CD4-positive, alpha-beta memory T cell (primary cell): ENCODE data around the gene C22orf23. TPM values are rescaled to one million over a fixed set of nuclear protein-coding genes. Genes with fewer than 3 reads are reported as not detected.

ENCODE experiments used
- CTCF ChIA-PET: fragments of 350-600 bp; sonication (Branson Sonifier 250); formaldehyde crosslinking; loops from one replicate; lab custom pipeline; 2021; ENCODE audit warnings: inconsistent platforms; ENCODE audit not compliant: partially characterized antibody; lab: Charles Lee
- POLR2A ChIA-PET: fragments of 350-600 bp; sonication (Branson Sonifier 250); formaldehyde crosslinking; loops from one replicate; lab custom pipeline; 2021; ENCODE audit not compliant: partially characterized antibody; lab: Charles Lee
- DNase-seq, 5 donors: peaks; one replicate each; pipeline versions ENCODE4 v3.0.0 to v3.0.0-alpha.2; 2020 to 2022; ENCODE audit warnings: mixed read lengths in 1 of 5
- H3K27ac ChIP-seq: one replicate; pipeline ENCODE4 v1.7.0; 2013; ENCODE audit warnings: low read depth, low read length
- H3K27me3 ChIP-seq: 2 replicates; pipeline ENCODE4 v1.7.0; 2013; ENCODE audit warnings: mild to moderate bottlenecking, low read length, moderate library complexity; ENCODE audit not compliant: insufficient read depth
- H3K36me3 ChIP-seq: 2 replicates; pipeline ENCODE4 v1.7.0; 2013; ENCODE audit warnings: mild to moderate bottlenecking, low read length, moderate library complexity; ENCODE audit not compliant: insufficient read depth
- H3K4me1 ChIP-seq: 2 replicates; pipeline ENCODE4 v1.7.0; 2013; ENCODE audit warnings: mild to moderate bottlenecking, low read length, moderate library complexity; ENCODE audit not compliant: insufficient read depth
- H3K4me3 ChIP-seq, 2 donors: one replicate each; pipeline ENCODE4 v1.7.0; 2013; ENCODE audit warnings: low read length in 2 of 2, mild to moderate bottlenecking in 1 of 2
- H3K9me3 ChIP-seq, 2 donors: one replicate each; pipeline ENCODE4 v1.7.0; 2013; ENCODE audit warnings: low read length in 2 of 2, control low read depth in 1 of 2; ENCODE audit not compliant: control insufficient read depth in 1 of 2
- H3K27ac Mint-ChIP-seq, 7 donors: one replicate each; pipeline ENCODE4 v1.8.0; 2020 to 2021; ENCODE audit warnings: mixed read lengths in 7 of 7, mild to moderate bottlenecking in 6 of 7, inconsistent platforms in 3 of 7, moderate library complexity in 3 of 7
- H3K27me3 Mint-ChIP-seq, 2 donors: one replicate each; pipeline ENCODE4 v1.8.0; 2020 to 2021; ENCODE audit warnings: mixed read lengths in 2 of 2
- H3K36me3 Mint-ChIP-seq, 2 donors: one replicate each; pipeline ENCODE4 v1.8.0; 2020 to 2021; ENCODE audit warnings: mixed read lengths in 2 of 2, inconsistent platforms in 1 of 2, mild to moderate bottlenecking in 1 of 2
- H3K4me1 Mint-ChIP-seq, 4 donors: one replicate each; pipeline ENCODE4 v1.8.0; 2020 to 2021; ENCODE audit warnings: mixed read lengths in 4 of 4, mild to moderate bottlenecking in 1 of 4
- H3K4me3 Mint-ChIP-seq, 8 donors: one replicate each; pipeline ENCODE4 v1.8.0; 2020 to 2021; ENCODE audit warnings: mixed read lengths in 8 of 8, mild to moderate bottlenecking in 7 of 8, moderate library complexity in 6 of 8, inconsistent platforms in 3 of 8
- H3K9me3 Mint-ChIP-seq, 8 donors: one replicate each; pipeline ENCODE4 v1.8.0; 2020 to 2021; ENCODE audit warnings: mixed read lengths in 8 of 8, mild to moderate bottlenecking in 5 of 8, inconsistent platforms in 3 of 8, moderate library complexity in 1 of 8
- intact Hi-C: fragments of 100-400 bp; cut with micrococcal nuclease; formaldehyde crosslinking; loops from one replicate; pipeline ENCODE4 v1.15.1; 2023
- polyA plus RNA-seq, 2 donors: library from polyadenylated mRNA; unstranded; fragments of 300-500 nt; fragmentation: Illumina TruSeq; gene quantifications; one replicate each; pipeline ENCODE4 v1.2.3, GENCODE V29; 2021
- total RNA-seq, 2 experiments: library from RNA; stranded (reverse); gene quantifications; one replicate each; pipeline ENCODE4 v1.2.3, GENCODE V29; 2021

The C22orf23 gene
- total and polyA plus RNA-seq, 4 experiments from 2014 or later = not detected

- no peaks in the 10 kb centered on the region for H3K9me3 ChIP-seq
- H3K4me1 ChIP-seq = peaks cover 11% of the 10 kb centered on the region
- H3K27ac ChIP-seq = no peak overlapping the region
- no peak overlapping the region for H3K4me3 ChIP-seq
- intact Hi-C loops = no loop called here
- H3K27me3 ChIP-seq = no peaks in the 10 kb centered on the region
- no peak overlapping the region for H3K27ac Mint-ChIP-seq
- ChIA-PET POLR2A (interaction anchor here (1.5 kb wide), 1 partner anchor 24 kb away, joined by 6 read pairs; the partner anchor contains the start of gene MICALL1), CTCF (interaction anchor here (1.2 to 5.5 kb wide), 5 partner anchors 18 to 113 kb away, joined by 4 to 42 read pairs (median 8); partner anchors contain the start of gene MICALL1)
- peaks cover 0 to 2% (median 0%) of the 10 kb centered on the region in 8 donors for H3K9me3 Mint-ChIP-seq
- no peaks in the 10 kb centered on the region for H3K27me3 Mint-ChIP-seq
- H3K4me1 Mint-ChIP-seq = peaks cover 7 to 13% (median 8%) of the 10 kb centered on the region in 4 donors
- H3K4me3 Mint-ChIP-seq = no peak overlapping the region
- peaks cover 11 to 39% of the 10 kb centered on the region in 2 donors for H3K36me3 Mint-ChIP-seq
- peaks cover 13% of the 10 kb centered on the region for H3K36me3 ChIP-seq
- no peak for DNase-seq
Observed at GRCh38 chr22:37930270-37930951, 23.0 kb downstream of the C22orf23 start.

GRCh38 chr22:37929390-37929789, 24.0 kb downstream of the C22orf23 start:
- peaks cover 14 to 45% of the 10 kb centered on the region in 2 donors for H3K36me3 Mint-ChIP-seq
- POLR2A ChIA-PET = no interaction called here

GRCh38 chr22:37927637-37927936, 25.8 kb downstream of the C22orf23 start:
- H3K27ac Mint-ChIP-seq = no peak overlapping the region
- H3K4me3 ChIP-seq = no peak overlapping the region
- no peaks in the 10 kb centered on the region for H3K4me1 ChIP-seq
- H3K27me3 Mint-ChIP-seq = no peaks in the 10 kb centered on the region
- intact Hi-C loops = no loop called here
- H3K9me3 ChIP-seq = no peaks in the 10 kb centered on the region
- CTCF ChIA-PET = interaction anchor here (0.6 kb wide), 1 partner anchor 8 kb away, joined by 3 read pairs; no protein-coding TSS in a partner anchor
- DNase-seq = no peak
- H3K36me3 Mint-ChIP-seq = peaks cover 18 to 45% of the 10 kb centered on the region in 2 donors
- peaks cover 0 to 3% (median 0%) of the 10 kb centered on the region in 4 donors for H3K4me1 Mint-ChIP-seq
- H3K36me3 ChIP-seq = peaks cover 13% of the 10 kb centered on the region
- POLR2A ChIA-PET = interaction anchor here (0.7 to 1.2 kb wide), 2 partner anchors 21 to 84 kb away, joined by 3 read pairs; partner anchors contain the start of genes ANKRD54 and MICALL1
- H3K4me3 Mint-ChIP-seq = no peak overlapping the region
- H3K27ac ChIP-seq = no peak overlapping the region
- H3K9me3 Mint-ChIP-seq = peaks cover 0 to 2% (median 0%) of the 10 kb centered on the region in 8 donors
- H3K27me3 ChIP-seq = no peaks in the 10 kb centered on the region

More at GRCh38 chr22:37929390-37929789, 24.0 kb downstream of the C22orf23 start:
- Histone ChIP-seq H3K27ac (no peak overlapping the region), H3K4me3 (no peak overlapping the region), H3K9me3 (no peaks in the 10 kb centered on the region), H3K36me3 (peaks cover 13% of the 10 kb centered on the region), H3K27me3 (no peaks in the 10 kb centered on the region), H3K4me1 (peaks cover 11% of the 10 kb centered on the region)
- Mint-ChIP-seq H3K27ac (peak overlapping the region in 2 of 7 donors; percentile 62 to 63), H3K4me3 (no peak overlapping the region), H3K9me3 (peaks cover 0 to 2% (median 0%) of the 10 kb centered on the region in 8 donors), H3K27me3 (no peaks in the 10 kb centered on the region), H3K4me1 (peaks cover 7 to 13% (median 8%) of the 10 kb centered on the region in 4 donors)
- DNase-seq = no peak
- intact Hi-C loops = no loop called here
- CTCF ChIA-PET = no interaction called here

GRCh38 chr22:37926771-37927636, 26.4 kb downstream of the C22orf23 start:
- H3K27me3 Mint-ChIP-seq = no peaks in the 10 kb centered on the region
- H3K27ac ChIP-seq = no peak overlapping the region
- ChIA-PET POLR2A (interaction anchor here (0.7 to 1.2 kb wide), 3 partner anchors 21 to 83 kb away, joined by 3 read pairs; partner anchors contain the start of genes ANKRD54 and MICALL1), CTCF (no interaction called here)
- no peaks in the 10 kb centered on the region for H3K27me3 ChIP-seq
- peaks cover 0 to 2% (median 0%) of the 10 kb centered on the region in 8 donors for H3K9me3 Mint-ChIP-seq
- intact Hi-C loops = no loop called here
- peaks cover 17 to 43% of the 10 kb centered on the region in 2 donors for H3K36me3 Mint-ChIP-seq
- peaks cover 13% of the 10 kb centered on the region for H3K36me3 ChIP-seq
- H3K4me1 ChIP-seq = no peaks in the 10 kb centered on the region
- H3K4me1 Mint-ChIP-seq = peaks cover 0 to 3% (median 0%) of the 10 kb centered on the region in 4 donors
- H3K4me3 ChIP-seq = no peak overlapping the region
- no peaks in the 10 kb centered on the region for H3K9me3 ChIP-seq
- H3K4me3 Mint-ChIP-seq = no peak overlapping the region
- no peak overlapping the region for H3K27ac Mint-ChIP-seq
- DNase-seq = no peak

GRCh38 chr22:37926358-37926757, 27.0 kb downstream of the C22orf23 start:
- intact Hi-C loops = no loop called here
- no peak for DNase-seq
- Mint-ChIP-seq H3K4me3 (no peak overlapping the region), H3K4me1 (peaks cover 0 to 3% (median 0%) of the 10 kb centered on the region in 4 donors), H3K27ac (peak overlapping the region in 1 of 7 donors; percentile 53), H3K36me3 (peaks cover 14 to 44% of the 10 kb centered on the region in 2 donors), H3K27me3 (no peaks in the 10 kb centered on the region), H3K9me3 (peaks cover 0 to 2% (median 0%) of the 10 kb centered on the region in 8 donors)
- Histone ChIP-seq H3K27me3 (no peaks in the 10 kb centered on the region), H3K27ac (no peak overlapping the region), H3K36me3 (peaks cover 13% of the 10 kb centered on the region), H3K4me1 (no peaks in the 10 kb centered on the region), H3K9me3 (no peaks in the 10 kb centered on the region), H3K4me3 (no peak overlapping the region)
- POLR2A ChIA-PET = interaction anchor here (1.2 kb wide), 1 partner anchor 20 kb away, joined by 3 read pairs; the partner anchor contains the start of gene MICALL1
- CTCF ChIA-PET = no interaction called here

- CTCF ChIA-PET = no interaction called here
- Histone ChIP-seq H3K4me3 (no peak overlapping the region), H3K4me1 (no peaks in the 10 kb centered on the region), H3K36me3 (peaks cover 13% of the 10 kb centered on the region), H3K27ac (no peak overlapping the region), H3K9me3 (no peaks in the 10 kb centered on the region), H3K27me3 (no peaks in the 10 kb centered on the region)
- no peaks in the 10 kb centered on the region for H3K27me3 Mint-ChIP-seq
- no peak overlapping the region for H3K4me3 Mint-ChIP-seq
- H3K9me3 Mint-ChIP-seq = peaks cover 0 to 2% (median 0%) of the 10 kb centered on the region in 8 donors
- no peak for DNase-seq
- peaks cover 14 to 42% of the 10 kb centered on the region in 2 donors for H3K36me3 Mint-ChIP-seq
- intact Hi-C loops = no loop called here
- POLR2A ChIA-PET = interaction anchor here (0.8 kb wide), 1 partner anchor 20 kb away, joined by 3 read pairs; no protein-coding TSS in a partner anchor
- no peak overlapping the region for H3K27ac Mint-ChIP-seq
- peaks cover 0 to 1% (median 0%) of the 10 kb centered on the region in 4 donors for H3K4me1 Mint-ChIP-seq
Observed at GRCh38 chr22:37925767-37926166, 27.6 kb downstream of the C22orf23 start.
